WTC11 (cell line): ENCODE measurements around the gene TTC1. TPM values are rescaled to one million over a fixed set of nuclear protein-coding genes. Genes with fewer than 3 reads are reported as not detected.

Source experiments
- ATAC-seq: fragments of 200-7000 bp; cut with Tn5 transposase; 2 replicates; pipeline ENCODE4 v1.10.0; 2021; ENCODE audit warnings: mild to moderate bottlenecking, moderate library complexity
- CTCF ChIA-PET: fragments of 300-600 bp; sonication (Branson Sonifier 250); formaldehyde crosslinking; loops from one replicate; lab custom pipeline; 2021; ENCODE audit warnings: antibody characterized with exemption; lab: Charles Lee
- POLR2A ChIA-PET: fragments of 350-600 bp; sonication (Branson Sonifier 250); formaldehyde crosslinking; loops from one replicate; lab custom pipeline; 2021; ENCODE audit warnings: antibody characterized with exemption; lab: Charles Lee
- DNase-seq: peaks from one replicate; pipeline ENCODE4 v3.0.0; 2021; ENCODE audit warnings: low spot score
- H3K27ac Mint-ChIP-seq: 2 replicates; pipeline ENCODE4 v1.8.0; 2021; ENCODE audit warnings: mixed read lengths
- H3K27me3 Mint-ChIP-seq: 2 replicates; pipeline ENCODE4 v1.8.0; 2021; ENCODE audit warnings: low read depth, mild to moderate bottlenecking, moderate library complexity, mixed read lengths
- H3K36me3 Mint-ChIP-seq: 2 replicates; pipeline ENCODE4 v1.8.0; 2021; ENCODE audit warnings: mixed read lengths
- H3K4me1 Mint-ChIP-seq: 2 replicates; pipeline ENCODE4 v1.8.0; 2022; ENCODE audit warnings: mixed read lengths
- H3K4me3 Mint-ChIP-seq: 2 replicates; pipeline ENCODE4 v1.8.0; 2021; ENCODE audit warnings: mild to moderate bottlenecking, moderate library complexity, mixed read lengths
- H3K9me3 Mint-ChIP-seq: 2 replicates; pipeline ENCODE4 v1.8.0; 2021; ENCODE audit warnings: mixed read lengths
- CREB1 ChIP-seq: sonication (generic); formaldehyde crosslinking; IDR thresholded peaks from 2 replicates; pipeline ENCODE4 v1.8.0; 2023; ENCODE audit warnings: mild to moderate bottlenecking, missing genetic modification reagents
- CREM ChIP-seq: sonication (generic); formaldehyde crosslinking; IDR thresholded peaks from 2 replicates; pipeline ENCODE4 v1.8.1; 2022; ENCODE audit warnings: mild to moderate bottlenecking, missing genetic modification reagents, moderate library complexity
- ETV6 ChIP-seq: sonication (generic); formaldehyde crosslinking; IDR thresholded peaks from 2 replicates; pipeline ENCODE4 v1.8.1; 2022; ENCODE audit warnings: mild to moderate bottlenecking, missing genetic modification reagents
- GRHL2 ChIP-seq: fragments of 250-450 bp; sonication (Bioruptor Pico); IDR thresholded peaks from 2 replicates; pipeline ENCODE4 v1.8.0; 2022; ENCODE audit warnings: mild to moderate bottlenecking, moderate library complexity; ENCODE audit not compliant: insufficient replicate concordance, severe bottlenecking
- HMGA2 ChIP-seq: fragments of 250-450 bp; sonication (Bioruptor Pico); IDR thresholded peaks from 2 replicates; pipeline ENCODE4 v1.4.0; 2021; ENCODE audit warnings: mild to moderate bottlenecking, moderate library complexity
- KAT7 ChIP-seq: sonication (generic); formaldehyde crosslinking; IDR thresholded peaks from 2 replicates; pipeline ENCODE4 v1.8.1; 2023; ENCODE audit warnings: missing genetic modification reagents, mild to moderate bottlenecking, borderline replicate concordance
- MXD4 ChIP-seq: fragments of 250-450 bp; sonication (Bioruptor Pico); IDR thresholded peaks from 2 replicates; pipeline ENCODE4 v1.8.0; 2021; ENCODE audit warnings: mild to moderate bottlenecking, moderate library complexity, borderline replicate concordance
- NR2C2 ChIP-seq: sonication (generic); formaldehyde crosslinking; IDR thresholded peaks from 2 replicates; pipeline ENCODE4 v1.8.0; 2022; ENCODE audit warnings: mild to moderate bottlenecking, missing genetic modification reagents
- SMAD3 ChIP-seq: sonication (generic); formaldehyde crosslinking; IDR thresholded peaks from 2 replicates; pipeline ENCODE4 v1.8.0; 2022; ENCODE audit warnings: missing genetic modification reagents, mild to moderate bottlenecking, borderline replicate concordance
- TP53 ChIP-seq: sonication (generic); formaldehyde crosslinking; IDR thresholded peaks from 2 replicates; pipeline ENCODE4 v1.8.1; 2023; ENCODE audit warnings: mild to moderate bottlenecking, missing genetic modification reagents
- ZNF138 ChIP-seq: sonication (generic); formaldehyde crosslinking; conservative IDR thresholded peaks from 2 replicates; pipeline ENCODE4 v1.8.1; 2022; ENCODE audit warnings: mild to moderate bottlenecking, moderate library complexity, missing genetic modification reagents
- ZNF263 ChIP-seq: sonication (generic); formaldehyde crosslinking; IDR thresholded peaks from 2 replicates; pipeline ENCODE4 v1.8.1; 2022; ENCODE audit warnings: low read depth, mild to moderate bottlenecking, moderate library complexity, missing genetic modification reagents
- ZNF396 ChIP-seq: fragments of 250-450 bp; sonication (Bioruptor Pico); IDR thresholded peaks from 2 replicates; pipeline ENCODE4 v1.8.0; 2021; ENCODE audit warnings: mild to moderate bottlenecking, moderate library complexity, borderline replicate concordance
- ZNF423 ChIP-seq: fragments of 250-450 bp; sonication (Bioruptor Pico); IDR thresholded peaks from 2 replicates; pipeline ENCODE4 v2.1.2; 2022; ENCODE audit warnings: mild to moderate bottlenecking, moderate library complexity
- total RNA-seq: library from RNA; stranded (reverse); gene quantifications from 3 replicates; pipeline ENCODE4 v1.2.3, GENCODE V29; 2021
- TF ChIP-seq, protein P1 (sequence below): sonication (generic); formaldehyde crosslinking; conservative IDR thresholded peaks from 2 replicates; pipeline ENCODE4 v1.8.1; 2023; ENCODE audit warnings: mild to moderate bottlenecking, low read depth, missing genetic modification reagents, moderate library complexity
- TF ChIP-seq, protein P2 (sequence below): sonication (generic); formaldehyde crosslinking; IDR thresholded peaks from 2 replicates; pipeline ENCODE4 v1.8.1; 2022; ENCODE audit warnings: missing genetic modification reagents, borderline replicate concordance
- TF ChIP-seq, protein P3 (sequence below): sonication (generic); formaldehyde crosslinking; conservative IDR thresholded peaks from 2 replicates; pipeline ENCODE4 v1.8.1; 2022; ENCODE audit warnings: mild to moderate bottlenecking, missing genetic modification reagents
- TF ChIP-seq, protein P4 (sequence below): sonication (generic); formaldehyde crosslinking; IDR thresholded peaks from 2 replicates; pipeline ENCODE4 v1.8.1; 2023; ENCODE audit warnings: mild to moderate bottlenecking, missing genetic modification reagents, moderate library complexity
- TF ChIP-seq, protein P5 (sequence below): sonication (generic); formaldehyde crosslinking; IDR thresholded peaks from 2 replicates; pipeline ENCODE4 v1.8.1; 2023; ENCODE audit warnings: mild to moderate bottlenecking, moderate library complexity, missing genetic modification reagents
- TF ChIP-seq, protein P6 (sequence below): sonication (generic); formaldehyde crosslinking; IDR thresholded peaks from 2 replicates; pipeline ENCODE4 v1.8.0; 2023; ENCODE audit warnings: missing genetic modification reagents
- TF ChIP-seq, protein P7 (sequence below): sonication (generic); formaldehyde crosslinking; IDR thresholded peaks from 2 replicates; pipeline ENCODE4 v1.8.0; 2022; ENCODE audit warnings: mild to moderate bottlenecking, missing genetic modification reagents

TTC1 gene
- total RNA-seq, 1 experiment from 2014 or later = 47.4 TPM

DNA sequence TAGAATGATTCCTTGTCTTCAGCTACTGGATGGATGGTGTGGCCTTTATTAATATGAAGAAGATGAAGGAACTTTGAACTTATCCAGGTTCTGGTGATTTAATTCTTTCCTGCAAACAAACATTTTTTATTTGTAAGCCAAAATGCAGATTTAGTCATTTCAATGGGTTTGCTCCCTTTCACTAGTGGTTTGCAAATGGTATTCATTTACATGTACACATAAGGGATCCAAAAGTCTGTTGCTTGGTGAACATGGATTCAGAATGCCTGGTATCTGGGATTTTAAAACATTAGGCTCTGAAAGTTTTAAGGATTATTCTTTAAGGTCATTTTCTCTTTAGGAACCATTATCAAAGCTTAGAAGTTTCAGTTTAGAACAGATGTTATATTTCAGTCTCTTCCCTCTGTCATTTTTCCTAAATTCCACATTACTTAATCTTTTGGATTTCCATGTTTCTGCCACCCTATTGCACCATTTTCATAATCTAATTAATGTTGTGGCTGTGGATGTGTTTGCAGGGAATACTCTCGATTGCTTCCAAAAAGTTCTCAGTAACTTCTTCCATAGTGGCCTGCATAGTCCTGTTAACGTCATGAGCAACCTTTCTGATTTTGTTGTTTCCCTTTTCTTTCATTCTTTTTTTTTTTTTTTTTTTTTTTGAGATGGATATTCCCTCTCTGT, 10.1 kb downstream of the TTC1 start (continued):
- TF ChIP-seq, protein P1, sequence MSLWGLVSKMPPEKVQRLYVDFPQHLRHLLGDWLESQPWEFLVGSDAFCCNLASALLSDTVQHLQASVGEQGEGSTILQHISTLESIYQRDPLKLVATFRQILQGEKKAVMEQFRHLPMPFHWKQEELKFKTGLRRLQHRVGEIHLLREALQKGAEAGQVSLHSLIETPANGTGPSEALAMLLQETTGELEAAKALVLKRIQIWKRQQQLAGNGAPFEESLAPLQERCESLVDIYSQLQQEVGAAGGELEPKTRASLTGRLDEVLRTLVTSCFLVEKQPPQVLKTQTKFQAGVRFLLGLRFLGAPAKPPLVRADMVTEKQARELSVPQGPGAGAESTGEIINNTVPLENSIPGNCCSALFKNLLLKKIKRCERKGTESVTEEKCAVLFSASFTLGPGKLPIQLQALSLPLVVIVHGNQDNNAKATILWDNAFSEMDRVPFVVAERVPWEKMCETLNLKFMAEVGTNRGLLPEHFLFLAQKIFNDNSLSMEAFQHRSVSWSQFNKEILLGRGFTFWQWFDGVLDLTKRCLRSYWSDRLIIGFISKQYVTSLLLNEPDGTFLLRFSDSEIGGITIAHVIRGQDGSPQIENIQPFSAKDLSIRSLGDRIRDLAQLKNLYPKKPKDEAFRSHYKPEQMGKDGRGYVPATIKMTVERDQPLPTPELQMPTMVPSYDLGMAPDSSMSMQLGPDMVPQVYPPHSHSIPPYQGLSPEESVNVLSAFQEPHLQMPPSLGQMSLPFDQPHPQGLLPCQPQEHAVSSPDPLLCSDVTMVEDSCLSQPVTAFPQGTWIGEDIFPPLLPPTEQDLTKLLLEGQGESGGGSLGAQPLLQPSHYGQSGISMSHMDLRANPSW (CRISPR knock-in tag) = no peak

DNA sequence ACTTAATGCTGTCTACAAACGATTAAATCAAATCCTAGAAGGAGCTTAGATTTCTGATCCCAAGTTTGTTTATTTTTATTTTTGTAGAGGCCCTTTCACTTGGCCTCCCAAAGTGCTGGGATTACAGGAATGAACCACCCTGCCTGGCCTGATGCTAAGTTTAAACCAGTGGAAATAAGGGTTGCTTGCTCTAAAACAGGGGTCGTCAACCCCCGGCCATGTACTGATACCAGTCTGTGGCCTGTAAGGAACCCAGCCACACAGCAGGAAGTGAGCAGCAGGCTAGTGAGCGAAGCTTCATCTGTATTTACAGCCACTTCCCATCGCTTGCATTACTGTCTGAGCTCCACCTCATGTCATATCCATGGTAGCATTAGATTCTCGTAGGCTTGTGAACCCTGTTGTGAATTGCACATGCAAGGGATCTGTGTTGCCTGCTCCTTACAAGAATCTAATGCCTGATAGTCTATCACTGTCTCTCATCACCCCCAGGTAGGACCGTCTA, 11.4 kb downstream of the TTC1 start:
- Mint-ChIP-seq H3K27me3 (no peaks in the 10 kb centered on the region), H3K36me3 (peaks cover 22% of the 10 kb centered on the region), H3K4me1 (peaks cover 6% of the 10 kb centered on the region), H3K4me3 (no peak overlapping the region), H3K27ac (no peak overlapping the region; the same call in 1 of the 2 replicates), H3K9me3 (no peaks in the 10 kb centered on the region)
- POLR2A ChIA-PET = no interaction called here
- TF ChIP-seq SMAD3 (CRISPR knock-in tag) (no peak), ZNF396 (CRISPR knock-in tag) (no peak), HMGA2 (CRISPR knock-in tag) (no peak), NR2C2 (CRISPR knock-in tag) (no peak), TP53 (CRISPR knock-in tag) (no peak), CREM (CRISPR knock-in tag) (no peak), ETV6 (CRISPR knock-in tag) (no peak), GRHL2 (CRISPR knock-in tag) (no peak), KAT7 (CRISPR knock-in tag) (no peak), MXD4 (CRISPR knock-in tag) (no peak)
- TF ChIP-seq, protein P2, sequence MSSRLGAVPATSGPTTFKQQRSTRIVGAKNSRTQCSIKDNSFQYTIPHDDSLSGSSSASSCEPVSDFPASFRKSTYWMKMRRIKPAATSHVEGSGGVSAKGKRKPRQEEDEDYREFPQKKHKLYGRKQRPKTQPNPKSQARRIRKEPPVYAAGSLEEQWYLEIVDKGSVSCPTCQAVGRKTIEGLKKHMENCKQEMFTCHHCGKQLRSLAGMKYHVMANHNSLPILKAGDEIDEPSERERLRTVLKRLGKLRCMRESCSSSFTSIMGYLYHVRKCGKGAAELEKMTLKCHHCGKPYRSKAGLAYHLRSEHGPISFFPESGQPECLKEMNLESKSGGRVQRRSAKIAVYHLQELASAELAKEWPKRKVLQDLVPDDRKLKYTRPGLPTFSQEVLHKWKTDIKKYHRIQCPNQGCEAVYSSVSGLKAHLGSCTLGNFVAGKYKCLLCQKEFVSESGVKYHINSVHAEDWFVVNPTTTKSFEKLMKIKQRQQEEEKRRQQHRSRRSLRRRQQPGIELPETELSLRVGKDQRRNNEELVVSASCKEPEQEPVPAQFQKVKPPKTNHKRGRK (CRISPR knock-in tag) = no peak
- TF ChIP-seq, protein P3, sequence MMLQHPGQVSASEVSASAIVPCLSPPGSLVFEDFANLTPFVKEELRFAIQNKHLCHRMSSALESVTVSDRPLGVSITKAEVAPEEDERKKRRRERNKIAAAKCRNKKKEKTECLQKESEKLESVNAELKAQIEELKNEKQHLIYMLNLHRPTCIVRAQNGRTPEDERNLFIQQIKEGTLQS (CRISPR knock-in tag) = no peak
- TF ChIP-seq, protein P4, sequence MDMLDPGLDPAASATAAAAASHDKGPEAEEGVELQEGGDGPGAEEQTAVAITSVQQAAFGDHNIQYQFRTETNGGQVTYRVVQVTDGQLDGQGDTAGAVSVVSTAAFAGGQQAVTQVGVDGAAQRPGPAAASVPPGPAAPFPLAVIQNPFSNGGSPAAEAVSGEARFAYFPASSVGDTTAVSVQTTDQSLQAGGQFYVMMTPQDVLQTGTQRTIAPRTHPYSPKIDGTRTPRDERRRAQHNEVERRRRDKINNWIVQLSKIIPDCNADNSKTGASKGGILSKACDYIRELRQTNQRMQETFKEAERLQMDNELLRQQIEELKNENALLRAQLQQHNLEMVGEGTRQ = no peak
- TF ChIP-seq, protein P5, sequence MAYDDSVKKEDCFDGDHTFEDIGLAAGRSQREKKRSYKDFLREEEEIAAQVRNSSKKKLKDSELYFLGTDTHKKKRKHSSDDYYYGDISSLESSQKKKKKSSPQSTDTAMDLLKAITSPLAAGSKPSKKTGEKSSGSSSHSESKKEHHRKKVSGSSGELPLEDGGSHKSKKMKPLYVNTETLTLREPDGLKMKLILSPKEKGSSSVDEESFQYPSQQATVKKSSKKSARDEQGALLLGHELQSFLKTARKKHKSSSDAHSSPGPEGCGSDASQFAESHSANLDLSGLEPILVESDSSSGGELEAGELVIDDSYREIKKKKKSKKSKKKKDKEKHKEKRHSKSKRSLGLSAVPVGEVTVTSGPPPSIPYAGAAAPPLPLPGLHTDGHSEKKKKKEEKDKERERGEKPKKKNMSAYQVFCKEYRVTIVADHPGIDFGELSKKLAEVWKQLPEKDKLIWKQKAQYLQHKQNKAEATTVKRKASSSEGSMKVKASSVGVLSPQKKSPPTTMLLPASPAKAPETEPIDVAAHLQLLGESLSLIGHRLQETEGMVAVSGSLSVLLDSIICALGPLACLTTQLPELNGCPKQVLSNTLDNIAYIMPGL = no peak
- no peak for DNase-seq
- ATAC-seq = no peak
- CTCF ChIA-PET = interaction anchor here (0.5 to 2.5 kb wide), 4 partner anchors 11 to 505 kb away, joined by 3 to 36 read pairs (median 17); partner anchors contain the start of gene TTC1

DNA sequence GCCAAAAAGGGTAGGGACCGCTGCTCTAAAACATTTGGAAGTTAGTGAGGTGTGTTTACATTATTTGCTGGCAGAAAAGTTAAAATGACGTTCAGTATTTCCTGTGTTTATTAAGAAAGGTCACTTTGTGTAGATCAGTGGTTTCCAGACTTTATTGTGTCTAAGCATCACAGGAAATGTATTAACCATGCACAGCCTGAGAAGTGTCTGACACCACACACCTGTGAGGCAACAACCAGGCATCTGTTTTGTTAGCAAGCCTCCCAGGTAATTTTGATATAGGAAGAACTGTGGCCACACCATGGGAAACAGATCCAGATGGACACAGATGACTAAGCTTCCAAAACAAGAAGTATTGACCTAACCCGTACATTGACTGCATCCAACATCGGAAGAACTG, 12.0 kb downstream of the TTC1 start:
- no peak overlapping the region for H3K27ac Mint-ChIP-seq
- no peak for ATAC-seq
- DNase-seq = no peak

More for the DNA sequence above, 12.0 kb downstream of the TTC1 start:
- H3K4me3 Mint-ChIP-seq = no peak overlapping the region
- H3K36me3 Mint-ChIP-seq = peaks cover 23% of the 10 kb centered on the region
- TF ChIP-seq, protein P3 (CRISPR knock-in tag) = no peak
- no peak for TF ChIP-seq CREB1 (CRISPR knock-in tag)
- TF ChIP-seq ZNF263 (CRISPR knock-in tag) = no peak
- TF ChIP-seq, protein P6, sequence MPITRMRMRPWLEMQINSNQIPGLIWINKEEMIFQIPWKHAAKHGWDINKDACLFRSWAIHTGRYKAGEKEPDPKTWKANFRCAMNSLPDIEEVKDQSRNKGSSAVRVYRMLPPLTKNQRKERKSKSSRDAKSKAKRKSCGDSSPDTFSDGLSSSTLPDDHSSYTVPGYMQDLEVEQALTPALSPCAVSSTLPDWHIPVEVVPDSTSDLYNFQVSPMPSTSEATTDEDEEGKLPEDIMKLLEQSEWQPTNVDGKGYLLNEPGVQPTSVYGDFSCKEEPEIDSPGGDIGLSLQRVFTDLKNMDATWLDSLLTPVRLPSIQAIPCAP (CRISPR knock-in tag) = no peak
- no peak for TF ChIP-seq ZNF138 (CRISPR knock-in tag)
- TF ChIP-seq ETV6 (CRISPR knock-in tag) = no peak
- no peak for TF ChIP-seq ZNF423 (CRISPR knock-in tag)
- TF ChIP-seq, protein P7, sequence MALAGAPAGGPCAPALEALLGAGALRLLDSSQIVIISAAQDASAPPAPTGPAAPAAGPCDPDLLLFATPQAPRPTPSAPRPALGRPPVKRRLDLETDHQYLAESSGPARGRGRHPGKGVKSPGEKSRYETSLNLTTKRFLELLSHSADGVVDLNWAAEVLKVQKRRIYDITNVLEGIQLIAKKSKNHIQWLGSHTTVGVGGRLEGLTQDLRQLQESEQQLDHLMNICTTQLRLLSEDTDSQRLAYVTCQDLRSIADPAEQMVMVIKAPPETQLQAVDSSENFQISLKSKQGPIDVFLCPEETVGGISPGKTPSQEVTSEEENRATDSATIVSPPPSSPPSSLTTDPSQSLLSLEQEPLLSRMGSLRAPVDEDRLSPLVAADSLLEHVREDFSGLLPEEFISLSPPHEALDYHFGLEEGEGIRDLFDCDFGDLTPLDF (CRISPR knock-in tag) = no peak
- H3K4me1 Mint-ChIP-seq = peaks cover 6% of the 10 kb centered on the region
- no peaks in the 10 kb centered on the region for H3K27me3 Mint-ChIP-seq
- ChIA-PET POLR2A (no interaction called here), CTCF (interaction anchor here (0.7 to 2.5 kb wide), 18 partner anchors 10 to 378 kb away, joined by 3 to 36 read pairs (median 7); partner anchors contain the start of genes FAM200C and TTC1)
- no peaks in the 10 kb centered on the region for H3K9me3 Mint-ChIP-seq
